SJCRH30 (cell line): ENCODE results near the gene RNF130. TPM values are rescaled to one million over a fixed set of nuclear protein-coding genes. Genes with fewer than 3 reads are reported as not detected.

Experiments used
- DNase-seq, 2 experiments: peaks; one replicate each; pipeline ENCODE4 v3.0.0-alpha.2; 2015 to 2020
- H3K27ac ChIP-seq: fragments of 250-450 bp; sonication (Bioruptor Pico); 2 replicates; pipeline ENCODE4 v1.5.1; 2020; ENCODE audit warnings: mild to moderate bottlenecking, moderate library complexity
- H3K27me3 ChIP-seq: fragments of 250-450 bp; sonication (Bioruptor Pico); 2 replicates; pipeline ENCODE4 v1.5.1; 2020; ENCODE audit warnings: mild to moderate bottlenecking, moderate library complexity
- H3K36me3 ChIP-seq: fragments of 250-450 bp; sonication (Bioruptor Pico); 2 replicates; pipeline ENCODE4 v1.5.1; 2020; ENCODE audit warnings: mild to moderate bottlenecking, moderate library complexity
- H3K4me1 ChIP-seq: fragments of 250-450 bp; sonication (Bioruptor Pico); 2 replicates; pipeline ENCODE4 v1.5.1; 2020; ENCODE audit warnings: mild to moderate bottlenecking, moderate library complexity
- H3K4me3 ChIP-seq: fragments of 250-450 bp; sonication (Bioruptor Pico); 2 replicates; pipeline ENCODE4 v1.5.1; 2020; ENCODE audit warnings: mild to moderate bottlenecking, moderate library complexity
- H3K9me3 ChIP-seq: fragments of 250-450 bp; sonication (Bioruptor Pico); replicated peaks from 2 replicates; pipeline ENCODE4 v1.5.1; 2020; ENCODE audit warnings: mild to moderate bottlenecking, moderate library complexity
- total RNA-seq: library from RNA; depleted of rRNA; stranded (reverse); fragments of >200 nt; shearing (Covaris generic); gene quantifications from 2 replicates; pipeline ENCODE4 v1.2.3, GENCODE V29; 2014

Gene RNF130
- total RNA-seq, 1 experiment from 2014 or later = 34.5 TPM

GRCh38 chr5:180111273-180112002 lies 39.9 kb upstream of the RNF130 start:
- Histone ChIP-seq H3K4me3 (no peak overlapping the region), H3K27ac (no peak overlapping the region), H3K9me3 (0 out of 2 replicates have a peak, but pooled peaks cover 3% of the 10 kb centered on the region), H3K36me3 (no peaks in the 10 kb centered on the region), H3K27me3 (no peaks in the 10 kb centered on the region), H3K4me1 (no peaks in the 10 kb centered on the region)
- DNase-seq = no peak

- 0 out of 2 replicates have a peak, but pooled peaks cover 3% of the 10 kb centered on the region for H3K9me3 ChIP-seq
- H3K27ac ChIP-seq = no peak overlapping the region
- no peak for DNase-seq
- H3K27me3 ChIP-seq = no peaks in the 10 kb centered on the region
- no peaks in the 10 kb centered on the region for H3K4me1 ChIP-seq
- no peaks in the 10 kb centered on the region for H3K36me3 ChIP-seq
- H3K4me3 ChIP-seq = no peak overlapping the region
Observed at GRCh38 chr5:180109920-180110319, 38.4 kb upstream of the RNF130 start.

- H3K4me3 ChIP-seq = no peak overlapping the region
- H3K4me1 ChIP-seq = no peaks in the 10 kb centered on the region
Observed at GRCh38 chr5:180107005-180107404, 35.4 kb upstream of the RNF130 start.

GRCh38 chr5:180105827-180106312 lies 34.3 kb upstream of the RNF130 start:
- no peaks in the 10 kb centered on the region for H3K4me1 ChIP-seq
- no peak for DNase-seq

More at GRCh38 chr5:180107005-180107404, 35.4 kb upstream of the RNF130 start:
- H3K27me3 ChIP-seq = no peaks in the 10 kb centered on the region
- no peak for DNase-seq
- no peak overlapping the region for H3K27ac ChIP-seq
- H3K9me3 ChIP-seq = 0 out of 2 replicates have a peak, but pooled peaks cover 3% of the 10 kb centered on the region
- no peaks in the 10 kb centered on the region for H3K36me3 ChIP-seq

GRCh38 chr5:180104168-180104530 lies 32.6 kb upstream of the RNF130 start:
- Histone ChIP-seq H3K36me3 (no peaks in the 10 kb centered on the region), H3K27ac (no peak overlapping the region), H3K4me3 (no peak overlapping the region), H3K27me3 (no peaks in the 10 kb centered on the region), H3K4me1 (no peaks in the 10 kb centered on the region), H3K9me3 (0 out of 2 replicates have a peak, but pooled peaks cover 3% of the 10 kb centered on the region)
- DNase-seq = no peak

More at GRCh38 chr5:180105827-180106312, 34.3 kb upstream of the RNF130 start:
- no peak overlapping the region for H3K4me3 ChIP-seq
- H3K27me3 ChIP-seq = no peaks in the 10 kb centered on the region
- no peaks in the 10 kb centered on the region for H3K36me3 ChIP-seq
- H3K27ac ChIP-seq = no peak overlapping the region
- H3K9me3 ChIP-seq = 0 out of 2 replicates have a peak, but pooled peaks cover 3% of the 10 kb centered on the region

- H3K27me3 ChIP-seq = no peaks in the 10 kb centered on the region
- no peaks in the 10 kb centered on the region for H3K36me3 ChIP-seq
- no peaks in the 10 kb centered on the region for H3K4me1 ChIP-seq
- no peak overlapping the region for H3K4me3 ChIP-seq
- H3K27ac ChIP-seq = no peak overlapping the region
- DNase-seq = no peak
- 0 out of 2 replicates have a peak, but pooled peaks cover 3% of the 10 kb centered on the region for H3K9me3 ChIP-seq
Observed at GRCh38 chr5:180103487-180104167, 32.1 kb upstream of the RNF130 start.

- H3K4me1 ChIP-seq = no peaks in the 10 kb centered on the region
- no peak overlapping the region for H3K27ac ChIP-seq
- H3K36me3 ChIP-seq = no peaks in the 10 kb centered on the region
- no peak overlapping the region for H3K4me3 ChIP-seq
- H3K27me3 ChIP-seq = no peaks in the 10 kb centered on the region
- DNase-seq = no peak
- H3K9me3 ChIP-seq = 0 out of 2 replicates have a peak, but pooled peaks cover under 1% of the 10 kb centered on the region
Observed at GRCh38 chr5:180102636-180103035, 31.1 kb upstream of the RNF130 start.

GRCh38 chr5:180101451-180102105 lies 30.0 kb upstream of the RNF130 start:
- no peak overlapping the region for H3K27ac ChIP-seq
- H3K4me3 ChIP-seq = no peak overlapping the region
- H3K4me1 ChIP-seq = no peaks in the 10 kb centered on the region
- H3K27me3 ChIP-seq = no peaks in the 10 kb centered on the region
- H3K9me3 ChIP-seq = no peaks in the 10 kb centered on the region
- H3K36me3 ChIP-seq = no peaks in the 10 kb centered on the region
- no peak for DNase-seq

- H3K36me3 ChIP-seq = no peaks in the 10 kb centered on the region
- no peak for DNase-seq
- no peak overlapping the region for H3K4me3 ChIP-seq
- H3K9me3 ChIP-seq = no peaks in the 10 kb centered on the region
- H3K27me3 ChIP-seq = no peaks in the 10 kb centered on the region
- H3K27ac ChIP-seq = no peak overlapping the region
- H3K4me1 ChIP-seq = no peaks in the 10 kb centered on the region
Observed at GRCh38 chr5:180100621-180101450, 29.3 kb upstream of the RNF130 start.

GRCh38 chr5:180099733-180100611 lies 28.4 kb upstream of the RNF130 start:
- Histone ChIP-seq H3K4me1 (no peaks in the 10 kb centered on the region), H3K4me3 (no peak overlapping the region)
- DNase-seq = no peak

GRCh38 chr5:180098991-180099732 lies 27.6 kb upstream of the RNF130 start:
- H3K27ac ChIP-seq = no peak overlapping the region
- no peak overlapping the region for H3K4me3 ChIP-seq
- no peaks in the 10 kb centered on the region for H3K9me3 ChIP-seq
- no peaks in the 10 kb centered on the region for H3K4me1 ChIP-seq
- H3K36me3 ChIP-seq = no peaks in the 10 kb centered on the region
- no peaks in the 10 kb centered on the region for H3K27me3 ChIP-seq
- DNase-seq = no peak

More at GRCh38 chr5:180099733-180100611, 28.4 kb upstream of the RNF130 start:
- no peaks in the 10 kb centered on the region for H3K36me3 ChIP-seq
- no peaks in the 10 kb centered on the region for H3K9me3 ChIP-seq
- H3K27ac ChIP-seq = no peak overlapping the region
- H3K27me3 ChIP-seq = no peaks in the 10 kb centered on the region

- no peak for DNase-seq
- no peaks in the 10 kb centered on the region for H3K27me3 ChIP-seq
- H3K9me3 ChIP-seq = no peaks in the 10 kb centered on the region
- no peaks in the 10 kb centered on the region for H3K4me1 ChIP-seq
- no peak overlapping the region for H3K27ac ChIP-seq
- H3K4me3 ChIP-seq = no peak overlapping the region
- no peaks in the 10 kb centered on the region for H3K36me3 ChIP-seq
Observed at GRCh38 chr5:180098526-180098925, 27.0 kb upstream of the RNF130 start.

- Histone ChIP-seq H3K36me3 (no peaks in the 10 kb centered on the region), H3K27me3 (no peaks in the 10 kb centered on the region), H3K27ac (no peak overlapping the region), H3K4me3 (no peak overlapping the region), H3K9me3 (no peaks in the 10 kb centered on the region), H3K4me1 (no peaks in the 10 kb centered on the region)
- DNase-seq = no peak
Observed at GRCh38 chr5:180097926-180098325, 26.4 kb upstream of the RNF130 start.
